NCI-H1417 (cell line): ENCODE results near the gene CD300LB.
"Not testable (repeated sequence)": the region's sequence is repeated elsewhere in the genome, so short reads cannot be mapped to it uniquely, and the experiment has no call there.

Experiments
- DNase-seq, 3 experiments: peaks; one replicate each; lab custom pipeline; 2025; lab: John Stamatoyannopoulos, UW

Gene CD300LB

DNA sequence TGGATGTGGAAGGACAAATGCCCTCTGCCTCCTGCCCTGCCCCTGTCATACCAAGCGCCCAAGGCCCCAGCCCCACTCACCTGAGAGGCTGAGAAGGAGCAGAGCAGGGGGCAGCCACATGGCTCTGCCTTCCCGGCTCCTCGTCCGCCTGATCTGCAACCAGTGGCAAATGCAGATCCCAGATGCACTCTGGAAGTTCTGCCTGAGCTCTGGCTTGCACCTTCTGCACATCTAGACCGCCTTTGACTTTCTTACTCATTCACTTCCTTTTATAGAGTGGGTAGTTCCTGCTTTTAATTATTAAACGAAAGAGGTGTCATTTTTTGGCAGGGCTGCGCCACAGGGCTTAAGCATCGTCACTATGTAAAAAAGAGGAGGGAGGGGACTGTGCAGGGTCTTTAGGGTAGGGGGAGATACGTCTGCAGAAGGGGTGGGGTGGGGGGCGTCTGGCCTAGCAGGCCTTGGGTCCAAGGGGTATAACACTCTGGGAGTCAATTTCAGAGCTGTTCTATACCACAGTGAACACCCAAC is at the start of gene CD300LB:
TSS of gene CD300LB (minus strand) at position 245 of the 531 bp plus-strand sequence. CDS start at position 120, 125 bp downstream.
- no peak for DNase-seq

DNA sequence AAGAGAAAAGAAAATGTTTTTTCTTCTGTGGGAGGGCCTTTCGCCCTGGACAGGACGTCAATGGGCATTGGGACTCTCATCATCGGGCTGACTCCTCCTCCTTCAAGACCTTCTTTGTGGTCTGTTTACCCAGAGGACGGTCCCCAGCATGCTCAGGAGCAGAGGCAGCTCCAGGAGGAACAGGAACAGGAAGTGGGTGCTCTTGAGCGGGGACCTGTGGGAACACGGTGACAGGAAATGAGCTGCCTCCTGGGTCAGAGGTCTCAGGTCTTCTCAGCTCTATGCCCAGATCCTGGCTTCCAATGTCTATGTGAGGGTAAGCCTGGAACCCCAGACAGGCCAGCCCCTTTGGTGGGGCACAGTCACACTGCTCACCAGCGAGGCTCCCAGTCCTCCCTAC is 48.6 kb upstream of the CD300LB start:
- DNase-seq = no peak

DNA sequence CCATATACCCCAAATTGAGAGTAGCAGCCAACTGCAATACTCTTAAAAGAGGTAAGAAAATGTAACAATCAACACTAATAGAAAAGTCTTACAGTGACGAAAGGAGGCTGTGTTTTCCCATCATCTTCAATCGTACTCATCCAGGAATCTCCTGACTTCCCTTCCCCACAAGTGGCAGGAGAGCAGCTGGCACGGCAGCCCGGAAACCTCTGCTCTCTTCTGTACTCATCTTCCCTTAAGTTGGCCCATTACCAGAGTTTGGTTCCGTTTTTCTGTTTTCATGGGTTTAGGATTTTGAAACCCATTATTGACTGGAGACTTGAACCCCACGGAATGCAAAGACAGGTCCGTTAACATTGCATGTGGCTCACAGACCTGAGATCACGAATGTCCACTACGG is 47.7 kb upstream of the CD300LB start:
- DNase-seq = no peak

DNA sequence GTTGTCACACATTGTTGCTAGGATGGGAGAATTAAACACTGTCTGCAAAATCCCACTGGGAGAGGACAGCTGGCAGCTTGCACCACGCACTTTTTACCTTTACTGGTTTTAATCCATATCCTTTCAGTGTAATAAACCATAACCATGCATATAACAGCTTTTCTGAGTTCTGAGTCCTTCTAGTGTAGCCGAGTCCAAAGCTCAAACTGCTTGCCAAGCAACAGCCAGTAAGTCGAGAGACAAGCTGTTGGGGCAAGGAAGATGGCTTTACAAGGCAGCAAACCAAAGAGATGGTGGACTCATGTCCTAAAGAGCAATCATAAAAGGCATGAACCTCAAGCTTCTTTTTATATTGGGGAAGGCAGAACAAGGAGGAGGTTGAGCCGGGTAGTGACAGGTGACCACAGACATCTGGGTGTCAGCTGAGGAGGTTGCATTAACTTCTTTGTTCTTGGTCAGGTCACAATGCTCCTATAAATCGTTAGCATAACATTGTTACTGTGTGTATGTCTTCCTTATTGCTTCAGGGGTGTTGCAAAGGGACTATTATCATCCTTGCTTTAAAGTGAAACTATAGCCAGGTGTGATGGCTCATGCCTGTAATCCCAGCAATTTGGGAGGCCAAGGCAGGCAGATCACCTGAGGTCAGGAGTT is 43.3 kb upstream of the CD300LB start:
- no peak for DNase-seq

DNA sequence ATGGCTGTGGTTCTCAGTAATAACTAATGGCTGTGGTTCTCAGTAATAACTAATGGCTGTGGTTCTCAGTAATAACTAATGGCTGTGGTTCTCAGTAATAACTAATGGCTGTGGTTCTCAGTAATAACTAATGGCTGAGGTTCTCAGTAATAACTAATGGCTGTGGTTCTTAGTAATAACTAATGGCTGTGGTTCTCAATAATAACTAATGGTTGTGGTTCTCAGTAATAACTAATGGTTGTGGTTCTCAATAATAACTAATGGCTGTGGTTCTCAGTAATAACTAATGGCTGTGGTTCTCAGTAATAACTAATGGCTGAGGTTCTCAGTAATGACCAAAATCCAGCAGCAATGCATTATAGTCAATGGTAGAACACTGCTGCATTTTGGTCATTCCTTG is 42.4 kb upstream of the CD300LB start:
- not testable (repeated sequence) for DNase-seq

DNA sequence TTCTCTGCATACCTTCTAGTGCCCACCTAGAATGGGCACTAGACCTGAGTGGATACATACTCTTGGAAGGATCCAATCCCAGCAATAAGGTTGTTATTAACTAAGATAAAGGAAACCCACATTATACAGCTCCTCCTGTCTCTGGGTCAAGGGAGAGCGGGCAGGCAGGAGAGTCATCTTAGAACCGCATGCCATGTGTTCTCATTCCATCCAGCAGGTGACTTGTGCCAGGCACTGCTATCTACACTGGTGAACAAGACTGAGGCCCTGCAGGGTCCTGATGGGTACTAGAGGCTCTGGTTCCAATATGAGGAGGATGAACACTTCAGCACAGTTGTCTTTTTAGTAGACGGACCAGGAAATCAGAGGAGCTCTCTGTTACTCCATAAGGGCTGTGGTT is 41.9 kb upstream of the CD300LB start:
- DNase-seq = no peak

DNA sequence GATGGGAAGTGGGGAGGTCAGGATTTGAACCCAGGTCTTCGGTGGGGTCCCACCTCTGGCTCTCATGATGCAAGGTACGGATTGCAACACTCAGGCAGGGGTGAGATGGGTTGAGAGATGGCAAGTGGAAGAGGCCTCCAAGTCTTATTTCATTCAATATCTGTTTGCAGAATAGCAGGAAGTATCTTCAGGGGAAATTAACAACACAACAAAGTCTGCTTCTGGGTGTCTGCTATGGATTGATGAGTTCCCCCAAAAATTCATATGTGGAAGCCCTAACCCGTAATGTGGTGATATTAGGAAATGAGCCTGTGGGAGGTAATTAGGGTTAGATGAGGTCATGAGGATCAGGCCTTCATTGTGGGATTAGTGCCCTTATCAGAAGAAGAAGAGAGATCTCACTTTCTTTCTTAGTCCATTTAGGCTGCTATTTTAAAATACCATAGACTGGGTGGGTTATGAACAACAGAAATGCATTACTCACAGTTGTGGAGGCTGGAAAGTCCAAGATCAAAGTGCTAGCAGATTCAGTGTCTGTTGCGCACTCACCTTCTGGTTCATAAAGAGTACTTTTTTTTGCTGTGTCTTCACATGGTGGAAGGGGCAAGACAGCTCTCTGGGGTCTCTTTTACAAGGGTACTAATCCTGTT is 40.5 kb upstream of the CD300LB start:
- no peak for DNase-seq

DNA sequence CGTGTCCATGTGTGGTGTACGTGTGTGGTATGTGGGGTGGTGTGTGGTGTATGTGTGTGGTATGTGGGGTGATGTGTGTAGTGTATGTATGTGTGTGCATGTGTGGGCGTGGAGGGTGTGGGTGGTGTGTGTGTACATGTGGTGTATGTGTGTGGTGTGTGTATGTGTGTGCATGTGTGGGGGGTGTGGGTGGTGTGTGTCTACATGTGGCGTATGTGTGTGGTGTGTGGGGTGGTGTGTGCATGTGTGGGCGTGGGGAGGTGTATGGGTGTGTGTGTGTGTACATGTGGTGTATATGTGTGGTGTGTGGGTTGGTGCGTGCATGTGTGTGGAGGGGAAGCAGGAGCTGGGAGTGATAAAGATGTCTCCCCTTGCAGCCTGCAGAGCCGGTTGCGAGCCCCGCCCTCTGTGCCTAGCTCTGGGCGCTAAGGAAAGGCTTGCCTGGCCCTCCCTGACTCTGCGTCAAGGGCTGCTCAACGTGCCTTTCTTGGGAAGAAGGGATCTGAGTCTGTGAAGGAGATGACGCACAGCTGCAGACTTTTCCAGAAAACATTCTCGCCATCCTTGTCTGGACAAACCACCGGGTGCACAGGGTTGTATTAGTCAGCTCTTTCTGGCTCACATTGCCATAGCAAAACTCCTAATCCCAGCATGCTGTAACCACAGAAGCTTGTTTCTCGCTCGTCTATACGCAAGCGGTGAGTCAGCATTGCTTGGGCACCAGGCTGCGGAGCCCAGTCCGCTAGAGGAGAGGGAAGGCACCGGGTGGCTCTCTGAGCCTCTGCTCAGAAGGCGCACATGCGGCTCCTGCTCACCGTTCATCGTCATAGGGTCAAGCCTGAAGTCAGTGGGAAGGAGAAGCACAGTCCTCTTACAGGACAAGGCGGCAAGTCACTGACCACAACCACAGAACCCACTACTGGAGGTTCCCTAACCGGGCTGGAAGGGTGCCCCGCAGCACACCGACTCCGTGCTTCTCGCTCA is 38.0 kb upstream of the CD300LB start:
- no peak for DNase-seq

DNA sequence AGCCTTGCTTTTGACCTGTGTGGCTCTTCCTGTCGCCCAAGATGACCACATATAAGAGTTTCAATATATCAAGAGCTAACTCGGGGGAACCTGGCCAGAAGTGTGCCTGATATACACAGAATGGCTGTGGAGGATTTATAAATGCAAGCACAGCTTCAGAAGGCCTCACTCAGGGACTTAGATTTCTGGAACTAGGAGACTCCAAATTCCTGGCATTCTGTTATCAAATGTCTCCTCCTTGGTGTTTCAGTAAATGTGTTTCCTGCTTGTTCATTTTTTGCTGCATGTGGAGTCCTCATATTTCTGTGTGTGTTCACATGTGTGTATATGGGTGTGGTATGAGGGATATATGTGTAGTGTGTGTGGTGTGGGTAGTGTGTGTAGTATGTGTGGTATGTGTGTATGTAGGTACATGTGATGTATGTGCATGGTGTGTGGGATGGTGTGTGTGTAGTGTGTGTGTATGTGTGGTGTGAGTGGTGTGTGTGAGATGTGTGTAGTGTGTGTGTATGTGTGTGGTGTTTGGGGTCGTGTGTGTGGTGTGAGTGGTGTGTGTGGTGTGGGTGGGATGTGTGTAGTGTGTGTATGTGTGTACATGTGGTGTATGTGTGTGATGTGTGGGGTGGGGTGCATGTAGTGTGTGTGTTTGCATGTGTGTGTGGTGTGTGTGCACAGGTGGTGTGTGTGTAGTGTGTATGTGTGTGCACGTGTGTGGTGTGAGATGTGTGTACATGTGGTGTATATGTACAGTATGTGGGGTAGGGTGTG is 37.0 kb upstream of the CD300LB start:
- no peak for DNase-seq

DNA sequence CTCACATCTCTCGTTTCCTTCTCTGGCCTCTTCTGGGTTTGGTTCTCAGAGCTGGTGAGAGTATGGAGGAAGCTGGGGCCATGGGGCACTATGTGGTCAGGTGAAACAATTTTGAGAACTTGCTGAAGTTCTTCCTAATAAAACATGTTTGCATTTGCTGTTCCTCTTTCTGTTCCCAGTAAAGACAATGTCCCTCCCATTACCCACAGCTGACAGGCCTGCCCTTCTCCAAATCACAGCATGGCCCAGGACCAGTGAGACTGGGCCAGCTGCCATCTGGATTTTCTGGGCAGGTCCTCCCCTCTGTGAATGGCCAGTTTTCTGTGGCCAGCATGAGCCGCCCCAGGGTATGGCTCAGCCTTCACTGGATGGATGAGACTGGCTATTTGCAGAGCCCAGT is 36.1 kb upstream of the CD300LB start, which contains the start of gene CD300H:
TSS of gene CD300H (minus strand) at position 113 of the 400 bp plus-strand sequence.
- no peak for DNase-seq

DNA sequence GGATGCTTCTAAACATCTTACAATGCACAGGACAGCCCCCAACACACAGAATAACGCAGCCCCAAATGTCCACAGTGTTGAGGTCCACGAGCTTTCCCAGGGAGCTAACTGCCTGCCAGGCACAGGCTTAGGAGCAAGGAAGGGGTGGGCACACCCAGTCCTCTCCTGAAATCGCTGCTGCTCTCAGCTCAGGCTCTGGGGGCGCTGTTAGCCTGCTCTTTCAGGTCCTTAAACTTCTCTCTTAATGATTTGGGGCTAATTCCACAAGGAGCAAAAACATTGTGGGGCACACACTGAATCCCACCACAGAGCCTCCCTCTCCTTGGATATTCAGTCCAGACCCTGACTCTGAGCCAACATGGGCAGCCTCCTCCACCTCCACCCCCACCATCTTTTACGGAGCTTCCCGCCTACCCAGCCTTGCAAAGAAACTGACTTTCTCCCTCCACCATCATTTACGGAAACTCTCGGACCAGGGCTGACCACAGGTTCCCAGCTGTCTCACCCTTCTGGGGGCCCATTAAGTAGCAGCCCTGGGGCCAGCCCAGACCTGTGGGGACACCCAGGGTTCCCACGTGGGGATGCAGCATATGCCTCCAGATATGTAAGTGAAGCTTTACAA is 35.0 kb upstream of the CD300LB start:
- DNase-seq = peak in 1 of 3 experiments; percentile 21

DNA sequence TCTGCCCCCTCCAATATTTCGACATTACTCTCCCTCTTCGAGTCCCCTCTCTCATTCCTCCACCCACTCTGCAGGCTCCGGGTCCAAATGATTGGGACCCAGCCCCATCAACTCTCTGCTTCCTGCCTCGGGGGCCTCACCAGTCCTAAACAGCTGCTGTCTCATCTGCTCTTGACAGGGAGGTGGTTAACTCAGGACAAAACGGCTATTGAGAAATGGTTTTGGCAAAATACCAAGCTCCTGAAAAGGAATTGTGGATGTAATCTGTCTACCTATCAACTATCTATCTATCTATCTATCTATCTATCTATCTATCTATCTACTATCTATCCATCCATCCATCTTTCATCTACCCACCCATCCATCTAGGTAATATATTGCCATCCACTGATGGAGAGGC is 33.9 kb upstream of the CD300LB start:
- DNase-seq = no peak

DNA sequence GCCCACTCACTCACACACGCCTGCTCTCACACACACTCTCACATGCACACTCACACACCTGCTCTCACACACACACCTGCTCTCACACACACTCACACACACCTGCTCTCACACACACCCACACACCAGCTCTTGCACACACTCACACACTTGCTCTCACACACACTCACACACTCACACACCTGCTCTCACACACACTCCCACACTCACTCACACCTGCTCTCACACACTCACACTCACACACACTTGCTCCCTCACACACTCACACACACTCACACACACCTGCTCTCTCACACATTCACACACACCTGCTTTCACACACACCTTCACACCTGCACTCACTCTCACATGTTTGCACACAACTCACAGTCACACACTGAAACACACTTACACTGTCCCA is 32.1 kb upstream of the CD300LB start:
- no peak for DNase-seq

DNA sequence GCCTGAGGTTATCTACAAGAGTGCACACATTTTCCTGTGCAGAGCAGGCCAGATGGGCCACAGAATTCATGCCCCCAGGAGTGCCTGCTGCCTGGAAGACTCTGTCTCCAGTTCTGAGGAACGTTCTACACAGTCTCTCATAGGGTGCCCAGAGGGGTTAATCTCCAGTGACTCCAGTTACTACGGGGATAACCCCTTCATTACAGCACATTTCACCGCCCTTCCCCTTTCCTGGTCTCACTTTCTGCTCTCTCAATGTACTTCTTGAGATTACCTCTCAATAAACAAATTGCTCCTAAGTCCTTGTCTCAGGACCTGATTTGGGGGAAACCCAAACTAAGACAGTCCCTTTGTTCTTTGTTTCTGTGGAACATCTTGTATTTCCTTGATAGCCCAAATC is 30.3 kb upstream of the CD300LB start:
- DNase-seq = no peak

DNA sequence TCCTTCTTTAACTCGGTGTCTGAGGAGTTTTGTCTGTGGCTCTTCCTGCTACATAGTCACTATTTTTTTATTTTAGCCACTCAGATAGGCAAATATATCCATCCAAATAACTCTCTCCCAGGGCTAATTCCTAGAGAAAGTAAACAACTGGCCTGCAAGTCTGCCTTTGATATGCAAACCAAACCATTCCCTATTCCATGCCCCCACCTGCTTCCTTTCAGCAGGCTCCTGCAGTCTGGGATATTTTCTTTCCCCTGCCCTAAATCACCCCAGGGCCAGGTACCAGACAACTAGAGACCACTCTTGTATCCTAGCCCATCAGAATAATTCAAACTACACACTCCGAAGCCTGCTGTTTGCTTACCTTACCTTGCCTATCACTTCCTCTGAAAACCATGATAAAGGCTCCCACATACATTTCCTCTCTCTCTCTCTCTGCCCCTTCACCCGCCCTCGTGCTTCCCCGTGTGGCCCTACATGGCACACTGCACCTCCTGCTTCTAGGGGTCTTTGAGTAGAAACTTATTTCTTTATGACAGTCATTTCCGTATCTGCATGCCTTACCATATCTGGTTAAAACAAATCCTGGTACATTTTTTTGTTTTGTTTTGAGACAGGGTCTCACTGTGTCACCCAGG is 27.7 kb upstream of the CD300LB start:
- no peak for DNase-seq

DNA sequence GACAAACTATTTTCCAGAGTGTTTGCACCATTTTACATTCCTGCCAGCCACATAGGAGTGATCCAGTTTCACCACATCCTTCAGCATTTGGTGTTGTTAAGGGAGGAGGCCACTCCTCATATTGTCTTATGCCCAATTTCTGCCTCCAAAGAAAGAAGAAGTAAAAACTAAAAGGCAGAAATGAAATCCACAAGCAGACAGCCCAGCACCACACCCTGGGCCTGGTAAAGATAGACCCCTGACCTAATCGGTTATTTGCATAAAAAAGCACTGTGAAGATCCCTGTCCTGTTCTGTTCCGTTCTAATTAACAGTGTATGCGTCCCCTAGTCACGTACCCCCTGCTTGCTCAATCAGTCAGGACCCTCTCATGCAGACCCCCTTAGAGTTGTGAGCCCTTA is 27.1 kb upstream of the CD300LB start:
- DNase-seq = peak in 1 of 3 experiments; percentile 44

DNA sequence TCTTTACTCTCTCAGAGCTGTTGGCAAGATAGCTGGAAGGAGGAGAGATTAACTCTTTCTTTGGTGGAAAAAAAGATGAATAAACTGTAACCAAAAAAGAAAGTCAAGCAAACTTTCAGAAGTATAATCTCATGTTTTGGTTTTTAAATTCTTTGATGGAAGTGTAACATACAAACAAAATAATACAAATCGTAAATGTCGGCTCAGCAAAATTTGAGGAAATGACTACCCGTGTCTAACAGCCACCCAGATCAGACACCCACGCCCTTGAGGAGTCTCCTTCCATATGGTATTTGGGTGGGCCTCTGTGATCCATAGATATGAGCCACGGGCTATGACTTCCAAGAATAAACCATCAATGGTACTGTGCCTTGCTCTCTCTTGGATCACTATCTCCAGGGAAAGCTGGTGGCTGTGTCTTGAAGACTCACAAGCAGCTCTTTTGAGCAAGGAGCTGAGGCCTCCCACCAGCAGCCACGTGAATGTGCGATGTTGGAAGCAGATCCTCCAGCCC is 24.2 kb upstream of the CD300LB start:
- no peak for DNase-seq

DNA sequence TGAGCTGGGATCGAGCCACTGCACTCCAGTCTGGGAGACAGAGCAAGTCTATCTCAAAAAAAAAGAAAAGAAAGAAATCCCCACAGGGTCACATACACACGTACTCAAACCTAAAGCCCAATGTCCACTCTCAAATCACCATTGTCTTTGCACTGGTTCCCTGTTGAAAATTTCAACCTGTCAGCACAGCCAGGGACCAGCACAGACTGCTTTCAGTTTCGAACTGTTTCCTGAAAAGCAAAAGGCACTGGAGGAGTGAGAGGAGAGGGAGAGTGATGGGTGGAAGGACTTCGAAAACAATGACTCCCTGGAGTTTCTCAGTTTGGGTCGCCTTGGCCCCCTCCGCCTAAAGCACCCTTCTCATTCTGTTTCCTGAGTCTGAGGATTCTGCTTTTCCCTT is 23.6 kb upstream of the CD300LB start:
- DNase-seq = no peak

DNA sequence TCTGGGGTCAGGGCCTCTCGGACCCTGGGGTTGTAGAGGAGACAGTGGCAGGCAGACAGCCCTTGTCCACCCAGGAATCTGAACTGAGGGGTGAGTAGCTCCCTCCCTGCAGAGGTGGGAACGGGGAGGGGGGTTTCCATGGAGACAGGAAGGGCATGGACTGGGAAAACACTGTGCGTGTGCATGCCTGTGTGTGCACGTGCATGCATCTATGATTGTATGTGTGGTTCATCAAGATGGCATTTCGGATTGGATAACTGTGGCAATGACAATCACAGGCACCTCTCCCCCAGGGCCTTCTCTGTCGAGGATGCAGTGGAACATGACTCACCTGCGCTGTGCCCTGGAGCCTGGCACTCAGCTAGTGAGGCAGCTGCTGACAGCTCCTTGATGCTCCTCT is 20.8 kb upstream of the CD300LB start:
- DNase-seq = peak in 2 of 3 experiments; percentile 64 to 76

DNA sequence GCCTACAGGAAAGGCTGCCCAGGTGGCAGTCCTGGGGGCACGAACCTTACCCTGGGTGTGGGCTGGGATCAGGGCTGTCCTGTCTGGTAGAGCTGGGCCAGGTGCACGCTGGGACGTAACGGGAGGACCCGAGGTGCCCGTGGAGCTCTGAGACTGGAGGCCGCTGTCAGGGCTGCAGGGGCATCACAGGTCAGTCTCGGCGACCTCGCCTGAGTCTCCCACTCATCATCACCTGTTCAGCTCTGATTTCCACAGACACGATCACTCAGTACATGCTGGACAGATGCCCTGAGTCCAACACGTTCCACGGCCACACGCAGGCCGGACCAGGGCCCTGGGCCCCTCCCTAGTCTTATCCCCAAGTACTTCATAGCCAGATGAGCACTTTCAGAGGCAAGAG is 19.3 kb upstream of the CD300LB start:
- no peak for DNase-seq
